Motor neuron (in vitro differentiated cells): Measurements from ENCODE around the gene TSPAN12. TPM values are rescaled to one million over a fixed set of nuclear protein-coding genes. Genes with fewer than 3 reads are reported as not detected.

Source experiments
- ATAC-seq, 8 experiments: fragments of 200-7000 bp; cut with Tn5 transposase; replicated peaks in 6 of 8; 2 replicates each; pipeline ENCODE4 v1.8.0; 2021; ENCODE audit warnings: mild to moderate bottlenecking in 8 of 8, moderate library complexity in 8 of 8
- H3K27ac ChIP-seq, 2 donors: fragments of 250-450 bp; sonication (Bioruptor Pico); 2 replicates each; pipeline ENCODE4 v1.9.0; 2021; ENCODE audit warnings: antibody characterized with exemption in 2 of 2, mild to moderate bottlenecking in 2 of 2, moderate library complexity in 1 of 2
- H3K4me1 ChIP-seq, 2 donors: fragments of 250-450 bp; sonication (Bioruptor Pico); replicated peaks in 1 of 2; 2 replicates each; pipeline ENCODE4 v1.6.1; 2021; ENCODE audit warnings: antibody characterized with exemption in 2 of 2, mild to moderate bottlenecking in 2 of 2, moderate library complexity in 1 of 2
- H3K4me3 ChIP-seq, 5 donors: fragments of 250-450 bp; sonication (Bioruptor Pico); 2 replicates each; pipeline ENCODE4 v1.9.0; 2021; ENCODE audit warnings: antibody characterized with exemption in 5 of 5, mild to moderate bottlenecking in 5 of 5, moderate library complexity in 4 of 5
- WGBS, 10 experiments: fragments of 450-650 bp; shearing (Covaris generic); methylation state at CpG; one replicate each; pipeline ENCODE4 v1.0.0; 2022; 5-methylcytosine and 5-hydroxymethylcytosine counted together
- in situ Hi-C, 9 experiments: fragments of 400-800 bp; cut with MboI; loops; one replicate each; pipeline ENCODE4 v1.15.0; 2021; ENCODE audit warnings: low sequenced_read_pairs in 9 of 9, low pct_unique_long_range_greater_than_20kb in 2 of 9; ENCODE audit not compliant: unreplicated experiment in 9 of 9
- total RNA-seq, 8 experiments: library from RNA; unstranded; fragments of 300-600 nt; gene quantifications; 2 replicates each; pipeline versions ENCODE4 v1.2.3 to v1.2.4, GENCODE V29; 2022

The TSPAN12 gene
- total RNA-seq, 8 experiments from 2014 or later, result 1.3 to 13.2 (median 4.9) TPM

- WGBS, 10 experiments, result 10 to 62% (median 45%) methylated on average over 1 to 6 of the region's 6 CpGs
- in situ Hi-C loops, result no loop called here
- ATAC-seq, result peak in 3 of 8 experiments; percentile 53 to 85 (median 67)
Measured at GRCh38 chr7:120864141-120864900, 6.4 kb upstream of the TSPAN12 start.

GRCh38 chr7:120862987-120863590 is 5.1 kb upstream of the TSPAN12 start:
- in situ Hi-C loops, result no loop called here
- ATAC-seq, result peak in 4 of 8 experiments; percentile 26 to 75 (median 48)
- Histone ChIP-seq H3K4me3 (no peak overlapping the region), H3K27ac (no peak overlapping the region), H3K4me1 (peaks cover 0 to 5% of the 10 kb centered on the region in 2 donors)
- 0 to 100% (median 54%) methylated on average over 1 to 3 of the region's 3 CpGs for WGBS, 10 experiments

More at GRCh38 chr7:120864141-120864900, 6.4 kb upstream of the TSPAN12 start:
- Histone ChIP-seq H3K4me3 (no peak overlapping the region), H3K27ac (no peak overlapping the region), H3K4me1 (peaks cover 0 to 5% of the 10 kb centered on the region in 2 donors)

- H3K4me1 ChIP-seq, result peaks cover 3 to 5% of the 10 kb centered on the region in 2 donors
- in situ Hi-C loops, result no loop called here
- no peak overlapping the region for H3K4me3 ChIP-seq
- ATAC-seq, result no peak
- WGBS, 10 experiments, result 65 to 100% (median 85%) methylated on average over 1 to 2 of the region's 2 CpGs; no CpG with 5 or more reads in 2 of the 10 experiments
- H3K27ac ChIP-seq, result no peak overlapping the region
Measured at GRCh38 chr7:120860156-120860555, 2.2 kb upstream of the TSPAN12 start.

GRCh38 chr7:120859459-120859858 is 1.5 kb upstream of the TSPAN12 start:
- in situ Hi-C loops, result no loop called here
- H3K4me1 ChIP-seq, result peaks cover 3 to 4% of the 10 kb centered on the region in 2 donors
- 68 to 100% (median 89%) methylated on average over 3 to 6 of the region's 6 CpGs for WGBS, 10 experiments
- no peak for ATAC-seq
- H3K4me3 ChIP-seq, result no peak overlapping the region
- no peak overlapping the region for H3K27ac ChIP-seq

- in situ Hi-C loops, result no loop called here
- peaks cover 0 to 3% of the 10 kb centered on the region in 2 donors for H3K4me1 ChIP-seq
- WGBS, 10 experiments, result 0 to 41% (median 15%) methylated on average over 1 to 15 of the region's 39 CpGs; no CpG with 5 or more reads in 4 of the 10 experiments
Measured at GRCh38 chr7:120856621-120857352, 1.2 kb downstream of the TSPAN12 start.

GRCh38 chr7:120856198-120856597 is 1.7 kb downstream of the TSPAN12 start:
- 50 to 96% (median 83%) methylated on average over 1 to 4 of the region's 5 CpGs; no CpG with 5 or more reads in 2 of the 10 experiments for WGBS, 10 experiments
- in situ Hi-C loops, result no loop called here
- no peak for ATAC-seq
- Histone ChIP-seq H3K4me1 (peaks cover 0 to 3% of the 10 kb centered on the region in 2 donors), H3K4me3 (peak overlapping the region; percentile 61 to 78 (median 75)), H3K27ac (no peak overlapping the region)

More at GRCh38 chr7:120856621-120857352, 1.2 kb downstream of the TSPAN12 start:
- peak overlapping the region; percentile 48 to 87 for H3K27ac ChIP-seq
- ATAC-seq, result peak; percentile 19 to 72 (median 66)
- H3K4me3 ChIP-seq, result peak overlapping the region; percentile 61 to 78 (median 75)

GRCh38 chr7:120852700-120853099 is 5.2 kb downstream of the TSPAN12 start:
- Histone ChIP-seq H3K27ac (no peak overlapping the region), H3K4me3 (no peak overlapping the region), H3K4me1 (peaks cover 0 to 3% of the 10 kb centered on the region in 2 donors)
- in situ Hi-C loops, result no loop called here
- ATAC-seq, result no peak

- peaks cover 0 to 11% of the 10 kb centered on the region in 2 donors for H3K4me1 ChIP-seq
- WGBS, 10 experiments, result 0 to 100% (median 82%) methylated on average over 1 to 2 of the region's 2 CpGs
- no peak overlapping the region for H3K27ac ChIP-seq
- in situ Hi-C loops, result no loop called here
- peak in 1 of 8 experiments; percentile 80 for ATAC-seq
- no peak overlapping the region for H3K4me3 ChIP-seq
Measured at GRCh38 chr7:120843109-120843508, 14.8 kb downstream of the TSPAN12 start.

GRCh38 chr7:120842121-120842621 is 15.8 kb downstream of the TSPAN12 start:
- in situ Hi-C loops, result no loop called here
- 56 to 90% (median 78%) methylated on average over 1 to 4 of the region's 4 CpGs for WGBS, 10 experiments
- Histone ChIP-seq H3K4me3 (no peak overlapping the region), H3K27ac (no peak overlapping the region), H3K4me1 (peaks cover 0 to 12% of the 10 kb centered on the region in 2 donors)
- ATAC-seq, result peak in 3 of 8 experiments; percentile 24 to 91 (median 70)

- no peak overlapping the region for H3K4me3 ChIP-seq
- peaks cover 0 to 12% of the 10 kb centered on the region in 2 donors for H3K4me1 ChIP-seq
- no peak for ATAC-seq
- H3K27ac ChIP-seq, result no peak overlapping the region
- 52 to 94% (median 63%) methylated on average over 1 to 2 of the region's 2 CpGs for WGBS, 10 experiments
- in situ Hi-C loops, result no loop called here
Measured at GRCh38 chr7:120841608-120842007, 16.3 kb downstream of the TSPAN12 start.

GRCh38 chr7:120838281-120838682 is 19.7 kb downstream of the TSPAN12 start:
- H3K4me3 ChIP-seq, result no peak overlapping the region
- 43 to 93% (median 76%) methylated on average over 1 to 6 of the region's 6 CpGs; no CpG with 5 or more reads in 1 of the 10 experiments for WGBS, 10 experiments
- peaks cover 0 to 12% of the 10 kb centered on the region in 2 donors for H3K4me1 ChIP-seq
- no peak overlapping the region for H3K27ac ChIP-seq
- ATAC-seq, result peak in 1 of 8 experiments; percentile 24
- in situ Hi-C loops, result no loop called here

- no peak for ATAC-seq
- H3K27ac ChIP-seq, result no peak overlapping the region
- 0 to 100% (median 85%) methylated on average over 1 to 4 of the region's 4 CpGs for WGBS, 10 experiments
- no peak overlapping the region for H3K4me3 ChIP-seq
- peaks cover 0 to 12% of the 10 kb centered on the region in 2 donors for H3K4me1 ChIP-seq
- in situ Hi-C loops, result no loop called here
Measured at GRCh38 chr7:120837599-120837998, 20.3 kb downstream of the TSPAN12 start.
